Calu3 (cell line): ENCODE measurements around the gene CBX7. TPM values are rescaled to one million over a fixed set of nuclear protein-coding genes. Genes with fewer than 3 reads are reported as not detected.

ENCODE experiments used
- BruUV-seq: library from RNA; stranded (reverse); fragments of 400-500 nt; replicated peaks from 2 replicates; lab custom pipeline; 2021; lab: Mats Ljungman, UMichigan
- CTCF ChIA-PET: fragments of 300-600 bp; sonication (Branson Sonifier 250); formaldehyde crosslinking; loops from one replicate; lab custom pipeline; 2022; ENCODE audit warnings: antibody characterized with exemption; lab: Charles Lee
- DNase-seq: peaks from one replicate; pipeline ENCODE4 v3.0.0; 2022
- H3K27ac Mint-ChIP-seq: one replicate; pipeline ENCODE4 v1.8.0; 2022; ENCODE audit warnings: mixed read lengths; ENCODE audit not compliant: unreplicated experiment
- H3K27me3 Mint-ChIP-seq: one replicate; pipeline ENCODE4 v1.8.0; 2022; ENCODE audit warnings: mixed read lengths; ENCODE audit not compliant: unreplicated experiment
- H3K36me3 Mint-ChIP-seq: one replicate; pipeline ENCODE4 v1.8.0; 2022; ENCODE audit warnings: mild to moderate bottlenecking, moderate library complexity, mixed read lengths; ENCODE audit not compliant: insufficient read depth, unreplicated experiment
- H3K4me1 Mint-ChIP-seq: one replicate; pipeline ENCODE4 v1.8.0; 2022; ENCODE audit warnings: mild to moderate bottlenecking, low read depth, mixed read lengths; ENCODE audit not compliant: unreplicated experiment
- H3K4me3 Mint-ChIP-seq: one replicate; pipeline ENCODE4 v1.8.0; 2022; ENCODE audit warnings: mild to moderate bottlenecking, low read depth, moderate library complexity, mixed read lengths; ENCODE audit not compliant: unreplicated experiment
- H3K9me3 Mint-ChIP-seq: one replicate; pipeline ENCODE4 v1.8.0; 2022; ENCODE audit warnings: low read depth, mixed read lengths; ENCODE audit not compliant: unreplicated experiment
- intact Hi-C: fragments of 100-400 bp; cut with micrococcal nuclease; formaldehyde crosslinking; loops from one replicate; pipeline ENCODE4 v1.10.0; 2022; ENCODE audit not compliant: unreplicated experiment
- total RNA-seq: library from RNA; stranded (reverse); gene quantifications from 2 replicates; pipeline ENCODE4 v1.2.3, GENCODE V29; 2022
- TF ChIP-seq, protein P1 (sequence below): fragments of 200-600 bp; IDR thresholded peaks from one replicate; pipeline ENCODE4 v1.8.0; 2022; ENCODE audit warnings: antibody characterized with exemption; ENCODE audit not compliant: unreplicated experiment

Gene CBX7
- total RNA-seq, 1 experiment from 2014 or later = 10.5 TPM

DNA sequence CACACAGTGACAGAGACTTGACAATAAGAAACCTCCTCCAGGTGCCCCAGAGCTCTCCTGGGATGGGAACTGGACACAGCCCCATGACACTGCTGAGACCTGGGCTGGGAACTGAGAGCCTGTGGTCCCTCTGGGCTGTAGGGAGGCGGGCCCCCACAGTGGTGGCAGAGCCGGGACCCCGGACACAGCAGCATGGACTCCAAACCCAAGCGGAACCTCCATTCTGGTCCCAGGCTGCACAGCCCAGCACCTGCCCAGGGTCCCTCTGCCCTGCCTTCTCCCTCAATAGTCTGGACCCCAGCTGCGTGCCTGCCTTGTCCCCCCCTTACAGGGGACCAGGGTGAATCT is 63.8 kb downstream of the CBX7 start:
- H3K9me3 Mint-ChIP-seq = no peaks in the 10 kb centered on the region
- intact Hi-C loops = no loop called here

DNA sequence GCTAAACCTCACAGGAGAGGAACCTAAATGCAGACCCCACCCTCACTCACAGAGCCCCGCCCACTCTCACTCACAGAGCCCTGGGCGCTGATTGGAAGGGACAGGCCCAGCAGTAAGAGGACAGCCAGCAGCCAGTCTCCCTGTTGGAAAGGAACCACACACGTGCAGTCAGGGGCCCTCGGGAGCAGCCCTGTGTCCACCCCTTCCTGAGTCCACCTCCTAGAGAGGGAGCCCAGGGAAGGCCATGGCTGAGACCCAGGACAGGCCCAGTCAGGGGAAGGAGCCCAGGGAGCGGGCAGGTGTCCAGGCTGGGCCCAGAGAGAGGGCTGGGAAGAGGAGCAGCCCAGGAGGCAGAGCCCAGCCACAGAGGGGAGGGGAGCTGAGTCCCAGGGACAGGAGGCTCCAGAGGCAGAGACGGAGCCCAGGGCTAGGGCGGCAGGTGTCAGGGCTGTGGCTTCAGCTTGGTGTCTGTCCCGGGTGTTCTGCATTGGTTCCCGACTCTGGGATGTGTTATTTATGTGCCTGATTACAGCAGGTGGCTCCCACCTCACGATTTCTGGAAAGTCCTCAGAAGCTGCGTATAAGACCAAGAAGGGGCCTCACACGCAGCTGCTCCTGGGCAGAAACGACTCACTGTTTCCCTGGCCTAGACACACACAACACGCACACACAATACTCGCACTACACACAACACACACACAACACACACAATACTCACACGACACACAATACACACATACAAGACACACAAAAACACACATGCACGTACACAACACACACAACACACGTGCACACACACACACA is 64.4 kb downstream of the CBX7 start:
- no peak for DNase-seq
- H3K27me3 Mint-ChIP-seq = peaks cover 18% of the 10 kb centered on the region
- no peak overlapping the region for H3K4me3 Mint-ChIP-seq
- no peaks in the 10 kb centered on the region for H3K4me1 Mint-ChIP-seq
- CTCF ChIA-PET = interaction anchor here (0.6 kb wide), 1 partner anchor 173 kb away, joined by 9 read pairs; no protein-coding TSS in a partner anchor
- no peaks in the 10 kb centered on the region for H3K9me3 Mint-ChIP-seq
- no TSS peak for BruUV-seq
- H3K36me3 Mint-ChIP-seq = no peaks in the 10 kb centered on the region
- intact Hi-C loops = no loop called here
- H3K27ac Mint-ChIP-seq = no peak overlapping the region
- TF ChIP-seq, protein P1, sequence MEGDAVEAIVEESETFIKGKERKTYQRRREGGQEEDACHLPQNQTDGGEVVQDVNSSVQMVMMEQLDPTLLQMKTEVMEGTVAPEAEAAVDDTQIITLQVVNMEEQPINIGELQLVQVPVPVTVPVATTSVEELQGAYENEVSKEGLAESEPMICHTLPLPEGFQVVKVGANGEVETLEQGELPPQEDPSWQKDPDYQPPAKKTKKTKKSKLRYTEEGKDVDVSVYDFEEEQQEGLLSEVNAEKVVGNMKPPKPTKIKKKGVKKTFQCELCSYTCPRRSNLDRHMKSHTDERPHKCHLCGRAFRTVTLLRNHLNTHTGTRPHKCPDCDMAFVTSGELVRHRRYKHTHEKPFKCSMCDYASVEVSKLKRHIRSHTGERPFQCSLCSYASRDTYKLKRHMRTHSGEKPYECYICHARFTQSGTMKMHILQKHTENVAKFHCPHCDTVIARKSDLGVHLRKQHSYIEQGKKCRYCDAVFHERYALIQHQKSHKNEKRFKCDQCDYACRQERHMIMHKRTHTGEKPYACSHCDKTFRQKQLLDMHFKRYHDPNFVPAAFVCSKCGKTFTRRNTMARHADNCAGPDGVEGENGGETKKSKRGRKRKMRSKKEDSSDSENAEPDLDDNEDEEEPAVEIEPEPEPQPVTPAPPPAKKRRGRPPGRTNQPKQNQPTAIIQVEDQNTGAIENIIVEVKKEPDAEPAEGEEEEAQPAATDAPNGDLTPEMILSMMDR = no peak

More for the DNA sequence above, 63.8 kb downstream of the CBX7 start:
- no TSS peak for BruUV-seq
- CTCF ChIA-PET = interaction anchor here (0.6 kb wide), 1 partner anchor 174 kb away, joined by 9 read pairs; no protein-coding TSS in a partner anchor
- Mint-ChIP-seq H3K4me1 (no peaks in the 10 kb centered on the region), H3K27ac (no peak overlapping the region), H3K36me3 (no peaks in the 10 kb centered on the region), H3K4me3 (no peak overlapping the region), H3K27me3 (peaks cover 20% of the 10 kb centered on the region)
- TF ChIP-seq, protein P1 = no peak
- no peak for DNase-seq

DNA sequence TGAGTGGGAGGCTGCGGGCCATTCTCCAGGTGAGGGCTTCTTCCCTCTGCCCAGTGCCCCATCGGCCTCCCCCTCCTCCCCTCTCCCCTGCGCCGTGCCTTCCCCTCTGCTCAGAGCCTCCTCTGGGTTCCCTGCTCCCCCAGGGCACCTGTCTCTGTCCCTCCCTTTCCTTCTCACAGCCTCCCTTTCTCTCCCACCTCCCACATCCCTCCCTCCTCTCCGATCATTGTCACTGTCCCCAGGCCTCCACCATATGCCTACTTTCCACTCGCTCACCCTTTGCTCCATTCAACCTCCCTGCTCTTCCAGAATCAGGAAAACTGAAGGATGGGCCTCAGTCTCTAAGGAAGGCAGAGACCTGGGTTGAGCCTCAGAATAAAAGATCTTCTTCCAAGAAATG is 65.4 kb downstream of the CBX7 start:
- intact Hi-C loops = no loop called here
- Mint-ChIP-seq H3K36me3 (no peaks in the 10 kb centered on the region), H3K4me1 (no peaks in the 10 kb centered on the region), H3K27ac (no peak overlapping the region), H3K9me3 (no peaks in the 10 kb centered on the region), H3K4me3 (no peak overlapping the region), H3K27me3 (peaks cover 8% of the 10 kb centered on the region)
- TF ChIP-seq, protein P1 = no peak
- CTCF ChIA-PET = no interaction called here
- DNase-seq = no peak
- BruUV-seq = no TSS peak

DNA sequence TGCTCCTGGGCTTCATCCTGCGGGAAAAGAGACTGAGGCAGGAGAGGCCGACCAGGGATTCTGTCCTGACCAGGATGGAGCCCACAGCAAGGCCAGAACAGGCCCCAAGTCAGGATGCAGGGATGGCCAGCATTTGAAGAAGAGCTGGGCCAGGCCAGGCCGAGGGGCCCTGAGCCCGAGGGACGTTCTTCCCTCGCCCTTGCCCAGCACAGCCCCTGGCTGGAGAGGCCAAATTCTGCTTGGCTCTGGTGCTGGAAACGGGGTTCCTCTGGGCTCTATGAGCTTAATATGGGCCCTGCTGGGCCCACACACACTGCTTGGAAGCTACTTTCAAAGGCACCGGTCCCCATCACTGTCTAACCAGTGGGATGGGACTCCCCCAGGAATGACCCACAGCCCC is 67.8 kb downstream of the CBX7 start:
- Mint-ChIP-seq H3K4me3 (no peak overlapping the region), H3K9me3 (no peaks in the 10 kb centered on the region), H3K27me3 (no peaks in the 10 kb centered on the region), H3K27ac (no peak overlapping the region), H3K36me3 (no peaks in the 10 kb centered on the region), H3K4me1 (no peaks in the 10 kb centered on the region)
- intact Hi-C loops = no loop called here
- CTCF ChIA-PET = no interaction called here
- TF ChIP-seq, protein P1 = no peak
- DNase-seq = no peak
- BruUV-seq = no TSS peak
